RKO (cell line): ENCODE results near the gene FAM216B.

Source experiments
- DNase-seq: peaks from one replicate; pipeline ENCODE4 v3.0.0-alpha.2; 2016; ENCODE audit warnings: low spot score

FAM216B gene

GRCh38 chr13:42834946-42835345, 53.6 kb downstream of the FAM216B start:
- DNase-seq, result no peak

GRCh38 chr13:42836930-42837690, 55.7 kb downstream of the FAM216B start:
- DNase-seq, result no peak
